GM23338 (cell line): ENCODE results near the gene EEF2K.

Experiments
- CREB1 ChIP-seq: fragments of 250-450 bp; sonication (Bioruptor Pico); IDR thresholded peaks from 2 replicates; pipeline ENCODE4 v1.5.0; 2020; ENCODE audit warnings: low read depth, mild to moderate bottlenecking, moderate library complexity
- CTCF ChIP-seq, 2 experiments: fragments of 200-600 bp in 1 of 2; sonication (generic) in 1 of 2; conservative IDR thresholded peaks; 2 replicates each; pipeline versions ENCODE4 v1.5.1 to v1.6.1; 2016 to 2017; ENCODE audit warnings: antibody characterized with exemption in 2 of 2, low read depth in 2 of 2, mild to moderate bottlenecking in 2 of 2, moderate library complexity in 1 of 2
- EZH2 ChIP-seq: fragments of 200-600 bp; sonication (generic); IDR thresholded peaks from one replicate; pipeline ENCODE4 v1.8.0; 2017; ENCODE audit warnings: antibody characterized with exemption, mild to moderate bottlenecking, low read depth; ENCODE audit not compliant: unreplicated experiment
- EZH2phosphoT487 ChIP-seq: fragments of 200-600 bp; sonication (generic); IDR thresholded peaks from one replicate; pipeline ENCODE4 v1.8.1; 2018; ENCODE audit warnings: antibody characterized with exemption; ENCODE audit not compliant: unreplicated experiment
- JUNB ChIP-seq: IDR thresholded peaks from one replicate; pipeline ENCODE4 v1.6.1; 2016; ENCODE audit warnings: antibody characterized with exemption; ENCODE audit not compliant: unreplicated experiment
- POLR2AphosphoS5 ChIP-seq: IDR thresholded peaks from 2 replicates; pipeline ENCODE4 v1.6.1; 2016; ENCODE audit warnings: antibody characterized with exemption, low read depth
- REST ChIP-seq: IDR thresholded peaks from one replicate; pipeline ENCODE4 v1.6.1; 2018; ENCODE audit warnings: antibody characterized with exemption; ENCODE audit not compliant: unreplicated experiment
- ZNF331 ChIP-seq: fragments of 250-450 bp; sonication (Bioruptor Pico); IDR thresholded peaks from 2 replicates; pipeline ENCODE4 v1.5.0; 2020; ENCODE audit warnings: low read depth, mild to moderate bottlenecking, moderate library complexity

DNA sequence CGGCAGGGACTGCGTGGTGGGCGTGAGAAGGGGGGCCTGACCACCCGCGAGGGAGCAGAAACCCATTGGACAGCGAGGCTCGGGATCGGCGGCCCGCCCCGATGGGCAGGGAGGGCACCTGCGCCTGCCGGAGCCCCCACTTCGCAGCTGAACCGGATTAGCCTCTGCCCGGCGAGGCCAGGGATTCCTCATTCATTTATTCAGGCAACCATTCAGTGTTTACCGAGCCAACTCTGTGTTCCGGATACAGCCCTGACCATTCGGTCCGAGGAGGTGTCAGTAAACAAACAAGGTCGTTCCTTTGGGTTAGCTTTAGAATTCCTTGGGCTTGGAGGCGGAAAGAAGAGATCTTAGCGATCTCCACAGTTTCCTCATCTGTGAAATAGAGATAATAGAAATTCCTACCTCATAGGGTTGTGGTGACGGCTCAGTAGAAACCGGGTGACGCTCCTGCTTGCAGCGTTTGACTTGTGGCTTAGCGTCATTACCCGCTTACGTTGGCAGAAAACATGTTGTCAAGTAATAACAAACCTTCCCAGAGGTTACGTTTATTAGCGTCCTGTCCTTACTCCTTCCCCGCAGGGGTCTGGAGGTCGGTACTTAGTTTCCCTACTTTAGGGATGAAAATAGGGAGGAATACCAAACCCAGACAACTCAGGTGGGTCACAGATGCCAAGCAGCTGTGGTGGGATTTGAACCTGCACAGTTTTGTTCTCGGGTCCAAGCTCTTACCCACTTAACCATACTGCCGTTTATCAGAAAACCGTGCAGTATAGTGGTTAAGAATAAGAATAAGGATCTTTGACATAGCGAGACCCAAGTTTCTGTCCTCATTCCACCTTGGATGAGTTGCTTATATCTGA, 92.0 kb downstream of the EEF2K start:
- no peak for TF ChIP-seq CTCF (conservative IDR thresholded peaks at IDR 0.05; ENCODE audit: low read depth in 2 of 2)
- TF ChIP-seq EZH2phosphoT487, result no peak
- TF ChIP-seq POLR2AphosphoS5, result peak; percentile 57
- no peak for TF ChIP-seq ZNF331 (CRISPR knock-in tag)
- TF ChIP-seq EZH2, result no peak
- TF ChIP-seq CREB1, result peak; percentile 58
- TF ChIP-seq REST, result no peak
- no peak for TF ChIP-seq JUNB
